H9 (cell line): Measurements from ENCODE around the gene HIPK2. TPM values are rescaled to one million over a fixed set of nuclear protein-coding genes. Genes with fewer than 3 reads are reported as not detected.
A peak's percentile ranks its signal among the peaks of the same experiment; 100 is the strongest.

Source experiments
- DNase-seq: peaks from one replicate; pipeline ENCODE4 v3.0.0-alpha.2; 2017
- H2AFZ ChIP-seq: one replicate; pipeline ENCODE4 v1.6.1; 2013; ENCODE audit warnings: mild to moderate bottlenecking, low read length, control low read depth, moderate library complexity
- H2AK5ac ChIP-seq: 2 replicates; pipeline ENCODE4 v1.6.1; 2013; ENCODE audit warnings: low read length, control low read depth, mixed read lengths; ENCODE audit not compliant: insufficient read length
- H2BK120ac ChIP-seq: one replicate; pipeline ENCODE4 v1.6.1; 2013; ENCODE audit warnings: low read depth, mild to moderate bottlenecking, low read length, control low read depth, inconsistent platforms; ENCODE audit not compliant: poor library complexity, severe bottlenecking
- H2BK12ac ChIP-seq: 2 replicates; pipeline ENCODE4 v1.6.1; 2013; ENCODE audit warnings: low read length, control low read depth, mixed read lengths, low read depth; ENCODE audit not compliant: insufficient read length
- H2BK15ac ChIP-seq: 2 replicates; pipeline ENCODE4 v1.6.1; 2013; ENCODE audit warnings: low read depth, low read length, control low read depth
- H2BK20ac ChIP-seq: one replicate; pipeline ENCODE4 v1.6.1; 2013; ENCODE audit warnings: low read depth, mild to moderate bottlenecking, low read length, control low read depth, inconsistent platforms; ENCODE audit not compliant: poor library complexity, severe bottlenecking
- H2BK5ac ChIP-seq: 2 replicates; pipeline ENCODE4 v1.6.1; 2013; ENCODE audit warnings: low read length, control low read depth, mixed read lengths; ENCODE audit not compliant: insufficient read length
- H3K14ac ChIP-seq: 2 replicates; pipeline ENCODE4 v1.6.1; 2013; ENCODE audit warnings: low read length, control low read depth; ENCODE audit not compliant: insufficient read depth
- H3K18ac ChIP-seq: 2 replicates; pipeline ENCODE4 v1.6.1; 2013; ENCODE audit warnings: low read depth, mild to moderate bottlenecking, mixed read lengths, low read length, control low read depth; ENCODE audit not compliant: insufficient read length
- H3K23ac ChIP-seq: 2 replicates; pipeline ENCODE4 v1.6.1; 2013; ENCODE audit warnings: low read length, control low read depth, mixed read lengths, low read depth; ENCODE audit not compliant: insufficient read length
- H3K23me2 ChIP-seq: 2 replicates; pipeline ENCODE4 v1.6.1; 2013; ENCODE audit warnings: low read depth, mild to moderate bottlenecking, mixed read lengths, low read length, control low read depth; ENCODE audit not compliant: insufficient read length, poor library complexity, severe bottlenecking
- H3K27ac ChIP-seq: 2 replicates; pipeline ENCODE4 v1.5.1; 2013; ENCODE audit warnings: low read length, control low read depth, mixed read lengths, low read depth; ENCODE audit not compliant: insufficient read length
- H3K27me3 ChIP-seq: 2 replicates; pipeline ENCODE4 v1.6.1; 2013; ENCODE audit warnings: low read length, control low read depth, inconsistent platforms; ENCODE audit not compliant: insufficient read depth
- H3K4ac ChIP-seq: 2 replicates; pipeline ENCODE4 v1.6.1; 2013; ENCODE audit warnings: low read depth, mild to moderate bottlenecking, control low read depth, inconsistent platforms, low read length, moderate library complexity
- H3K4me1 ChIP-seq: 2 replicates; pipeline ENCODE4 v1.6.1; 2013; ENCODE audit warnings: low read length, control low read depth, inconsistent platforms; ENCODE audit not compliant: insufficient read depth
- H3K4me2 ChIP-seq: 2 replicates; pipeline ENCODE4 v1.6.1; 2013; ENCODE audit warnings: low read length, control low read depth, mixed read lengths; ENCODE audit not compliant: insufficient read length, insufficient read depth
- H3K56ac ChIP-seq: 2 replicates; pipeline ENCODE4 v1.6.1; 2013; ENCODE audit warnings: low read depth, mild to moderate bottlenecking, mixed read lengths, low read length, control low read depth; ENCODE audit not compliant: insufficient read length
- H3K79me1 ChIP-seq: 2 replicates; pipeline ENCODE4 v1.6.1; 2013; ENCODE audit warnings: low read depth, mild to moderate bottlenecking, moderate library complexity, low read length, control low read depth, inconsistent platforms; ENCODE audit not compliant: insufficient read depth, poor library complexity, severe bottlenecking
- H3K79me2 ChIP-seq: 2 replicates; pipeline ENCODE4 v1.6.1; 2013; ENCODE audit warnings: low read length, control low read depth, inconsistent platforms; ENCODE audit not compliant: insufficient read depth
- H3K9ac ChIP-seq: 2 replicates; pipeline ENCODE4 v1.6.1; 2013; ENCODE audit warnings: low read length, control low read depth, mixed read lengths; ENCODE audit not compliant: insufficient read length; ENCODE audit errors: extremely low read depth
- H3K9me3 ChIP-seq: one replicate; pipeline ENCODE4 v1.6.1; 2013; ENCODE audit warnings: low read depth, low read length, inconsistent platforms; ENCODE audit not compliant: control insufficient read depth
- H3T11ph ChIP-seq: one replicate; pipeline ENCODE4 v1.6.1; 2013; ENCODE audit warnings: mild to moderate bottlenecking, low read length, control low read depth, inconsistent platforms
- H4K20me1 ChIP-seq: one replicate; pipeline ENCODE4 v1.6.1; 2013; ENCODE audit not compliant: control insufficient read depth, insufficient read length, insufficient read depth
- H4K5ac ChIP-seq: 2 replicates; pipeline ENCODE4 v1.6.1; 2013; ENCODE audit warnings: low read depth, mild to moderate bottlenecking, mixed read lengths, low read length, control low read depth; ENCODE audit not compliant: insufficient read length
- H4K8ac ChIP-seq: replicated peaks from 2 replicates; pipeline ENCODE4 v1.6.1; 2013; ENCODE audit warnings: low read length, control low read depth, mixed read lengths, low read depth; ENCODE audit not compliant: insufficient read length
- H4K91ac ChIP-seq: 2 replicates; pipeline ENCODE4 v1.6.1; 2013; ENCODE audit warnings: low read depth, mild to moderate bottlenecking, moderate library complexity, mixed read lengths, low read length, control low read depth; ENCODE audit not compliant: insufficient read length
- H3K27ac Mint-ChIP-seq, 3 experiments: 2 replicates in 2 of 3; 3 replicates in 1 of 3; pipeline ENCODE4 v1.8.0; 2020 to 2021; ENCODE audit warnings: mixed read lengths in 3 of 3, mild to moderate bottlenecking in 1 of 3, moderate library complexity in 1 of 3
- H3K27me3 Mint-ChIP-seq: 2 replicates; pipeline ENCODE4 v1.8.0; 2021; ENCODE audit warnings: low read depth, mild to moderate bottlenecking, moderate library complexity, mixed read lengths
- H3K36me3 Mint-ChIP-seq, 3 experiments: 2 replicates in 2 of 3; 3 replicates in 1 of 3; pipeline ENCODE4 v1.8.0; 2020 to 2021; ENCODE audit warnings: low read depth in 3 of 3, mixed read lengths in 3 of 3; ENCODE audit not compliant: insufficient read depth in 1 of 3
- H3K4me1 Mint-ChIP-seq, 2 experiments: 2 replicates each; pipeline ENCODE4 v1.8.0; 2020; ENCODE audit warnings: mixed read lengths in 2 of 2
- H3K4me3 Mint-ChIP-seq, 2 experiments: 2 replicates in 1 of 2; 3 replicates in 1 of 2; pipeline ENCODE4 v1.8.0; 2020 to 2021; ENCODE audit warnings: mild to moderate bottlenecking in 2 of 2, mixed read lengths in 2 of 2, moderate library complexity in 1 of 2
- H3K9me3 Mint-ChIP-seq, 2 experiments: 2 replicates in 1 of 2; 3 replicates in 1 of 2; pipeline ENCODE4 v1.8.0; 2020; ENCODE audit warnings: mild to moderate bottlenecking in 2 of 2, mixed read lengths in 2 of 2, moderate library complexity in 1 of 2
- WGBS: extraction: QIAGEN DNeasy Blood & Tissue Kit; methylation state at CpG from one replicate; pipeline ENCODE4 v1.1.7; 2013; ENCODE audit warnings: missing lambda C conversion rate, low lambda C conversion rate, mixed read lengths; ENCODE audit not compliant: insufficient read length; ENCODE audit errors: extremely low coverage; 5-methylcytosine and 5-hydroxymethylcytosine counted together
- total RNA-seq: library from RNA; stranded (reverse); gene quantifications from 2 replicates; pipeline ENCODE4 v1.2.1, GENCODE V29; 2021
- TF ChIP-seq, protein P1 (sequence below): fragments of 200-600 bp; sonication (generic); conservative IDR thresholded peaks from 3 replicates; pipeline ENCODE4 v1.8.0; 2021; ENCODE audit warnings: antibody characterized with exemption, mild to moderate bottlenecking

Gene HIPK2
- total RNA-seq, 1 experiment from 2014 or later = 21.9 TPM

DNA sequence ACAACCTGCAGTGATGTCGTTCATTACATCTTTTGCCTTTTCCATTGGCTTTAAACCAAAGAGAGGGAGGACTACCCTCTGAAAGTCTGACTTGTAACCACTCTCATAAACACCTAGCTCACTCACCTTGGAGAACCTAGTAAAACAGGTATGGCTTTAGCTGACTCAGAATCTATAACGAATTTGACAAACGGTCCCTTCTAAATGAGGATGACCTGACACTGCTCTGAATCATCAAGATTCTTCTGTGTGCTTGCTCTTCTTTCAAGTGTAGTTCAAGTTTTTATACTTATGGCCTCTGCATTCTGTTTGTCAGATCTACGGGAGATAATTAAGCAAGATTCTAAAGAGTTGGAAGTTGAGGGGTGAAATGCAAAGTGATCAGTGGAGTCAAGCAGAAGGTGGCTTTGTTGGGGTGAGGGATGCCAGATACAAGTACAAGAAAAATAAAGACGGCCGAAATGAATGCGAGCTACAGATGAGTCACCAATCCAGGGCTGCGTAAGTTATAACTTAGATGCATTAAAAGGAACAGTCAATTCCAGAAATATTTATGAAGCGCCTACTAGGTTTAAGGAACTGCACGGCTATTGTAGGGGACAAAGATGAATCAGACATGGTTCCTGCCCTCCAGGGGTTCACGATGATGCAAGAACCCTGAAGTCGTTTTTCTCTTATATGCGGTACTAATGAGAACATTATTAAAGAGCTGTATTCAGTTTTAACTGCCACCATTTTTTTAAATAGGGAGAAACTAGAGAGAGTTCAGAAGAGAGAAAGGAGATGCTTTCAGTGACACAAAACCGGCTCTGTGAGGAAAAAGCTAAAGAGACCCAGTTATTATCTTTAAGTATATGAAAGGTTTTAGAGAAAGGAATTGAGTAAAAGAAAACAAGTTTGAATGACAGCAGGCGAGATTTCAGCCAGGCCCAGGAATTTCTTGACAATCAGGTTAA, 6.5 kb downstream of the HIPK2 start:
- Mint-ChIP-seq H3K27me3 (peaks cover 12% of the 10 kb centered on the region), H3K4me1 (peaks cover 18 to 22% of the 10 kb centered on the region in 2 experiments), H3K4me3 (no peak overlapping the region), H3K27ac (peak overlapping the region in 1 of 3 experiments; percentile 24; a peak in 2 of 7 replicates), H3K9me3 (no peaks in the 10 kb centered on the region), H3K36me3 (peaks cover 0 to 6% (median 0%) of the 10 kb centered on the region in 3 experiments; a peak in 1 of 7 replicates)
- Histone ChIP-seq H3K23me2 (no peaks in the 10 kb centered on the region), H3K9ac (no peak overlapping the region), H4K91ac (no peak overlapping the region), H4K5ac (no peak overlapping the region), H3K4me1 (no peaks in the 10 kb centered on the region; the same call in 1 of the 2 replicates), H2BK12ac (no peak overlapping the region), H3K4ac (no peak overlapping the region), H3K18ac (no peak overlapping the region), H2BK120ac (no peak overlapping the region), H2BK20ac (no peak overlapping the region), H2BK15ac (no peak overlapping the region), H3K79me2 (0 out of 2 replicates have a peak, but pooled peaks cover 2% of the 10 kb centered on the region), H2BK5ac (no peak overlapping the region), H3K23ac (no peak overlapping the region), H2AK5ac (no peak overlapping the region), H3K27ac (no peak overlapping the region), H4K20me1 (no peaks in the 10 kb centered on the region), H2AFZ (no peak overlapping the region), H3K27me3 (peaks cover under 1% of the 10 kb centered on the region; the same call in 1 of the 2 replicates), H3K4me2 (no peak overlapping the region), H3K9me3 (no peaks in the 10 kb centered on the region), H4K8ac (no peak overlapping the region), H3T11ph (no peak overlapping the region), H3K79me1 (no peaks in the 10 kb centered on the region), H3K14ac (no peak overlapping the region), H3K56ac (no peak overlapping the region)
- DNase-seq = no peak
- TF ChIP-seq, protein P1, sequence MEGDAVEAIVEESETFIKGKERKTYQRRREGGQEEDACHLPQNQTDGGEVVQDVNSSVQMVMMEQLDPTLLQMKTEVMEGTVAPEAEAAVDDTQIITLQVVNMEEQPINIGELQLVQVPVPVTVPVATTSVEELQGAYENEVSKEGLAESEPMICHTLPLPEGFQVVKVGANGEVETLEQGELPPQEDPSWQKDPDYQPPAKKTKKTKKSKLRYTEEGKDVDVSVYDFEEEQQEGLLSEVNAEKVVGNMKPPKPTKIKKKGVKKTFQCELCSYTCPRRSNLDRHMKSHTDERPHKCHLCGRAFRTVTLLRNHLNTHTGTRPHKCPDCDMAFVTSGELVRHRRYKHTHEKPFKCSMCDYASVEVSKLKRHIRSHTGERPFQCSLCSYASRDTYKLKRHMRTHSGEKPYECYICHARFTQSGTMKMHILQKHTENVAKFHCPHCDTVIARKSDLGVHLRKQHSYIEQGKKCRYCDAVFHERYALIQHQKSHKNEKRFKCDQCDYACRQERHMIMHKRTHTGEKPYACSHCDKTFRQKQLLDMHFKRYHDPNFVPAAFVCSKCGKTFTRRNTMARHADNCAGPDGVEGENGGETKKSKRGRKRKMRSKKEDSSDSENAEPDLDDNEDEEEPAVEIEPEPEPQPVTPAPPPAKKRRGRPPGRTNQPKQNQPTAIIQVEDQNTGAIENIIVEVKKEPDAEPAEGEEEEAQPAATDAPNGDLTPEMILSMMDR = no peak
- no CpG with 5 or more reads among the region's 15 CpGs for WGBS
